ENCODE data around the gene XIAP.
"Not testable (repeated sequence)": the region's sequence is repeated elsewhere in the genome, so short reads cannot be mapped to it uniquely, and the experiment has no call there.

The XIAP gene

GRCh38 chrX:123859846-123860838 is at the start of gene XIAP:
XIAP (plus strand) TSS chrX:123860053; CDS start chrX:123885663, 25,610 bp downstream.
- peak; percentile 55 for DNase-seq

- DNase-seq, result no peak
Observed at GRCh38 chrX:123814343-123814742, 45.5 kb upstream of the XIAP start.

- not testable (repeated sequence) for DNase-seq
Observed at GRCh38 chrX:123814934-123815394, 44.9 kb upstream of the XIAP start.

- DNase-seq, result no peak
Observed at GRCh38 chrX:123817288-123817894, 42.5 kb upstream of the XIAP start.

- DNase-seq, result no peak
Observed at GRCh38 chrX:123818243-123818642, 41.6 kb upstream of the XIAP start.

- no peak for DNase-seq
Observed at GRCh38 chrX:123822965-123823364, 36.9 kb upstream of the XIAP start.

GRCh38 chrX:123830309-123830708 is 29.5 kb upstream of the XIAP start:
- DNase-seq, result no peak

GRCh38 chrX:123833387-123833786 is 26.5 kb upstream of the XIAP start:
- DNase-seq, result peak; percentile 61

GRCh38 chrX:123834116-123834515 is 25.7 kb upstream of the XIAP start:
- DNase-seq, result no peak

- DNase-seq, result peak; percentile 0
Observed at GRCh38 chrX:123835661-123836371, 24.0 kb upstream of the XIAP start.

GRCh38 chrX:123845129-123845528 is 14.7 kb upstream of the XIAP start:
- DNase-seq, result not testable (repeated sequence)

GRCh38 chrX:123846577-123847038 is 13.2 kb upstream of the XIAP start:
- no peak for DNase-seq

GRCh38 chrX:123847056-123847455 is 12.8 kb upstream of the XIAP start:
- DNase-seq, result no peak

GRCh38 chrX:123849096-123849495 is 10.8 kb upstream of the XIAP start:
- no peak for DNase-seq

GRCh38 chrX:123849906-123850305 is 9.9 kb upstream of the XIAP start:
- not testable (repeated sequence) for DNase-seq

GRCh38 chrX:123851079-123851478 is 8.8 kb upstream of the XIAP start:
- no peak for DNase-seq

GRCh38 chrX:123854329-123854728 is 5.5 kb upstream of the XIAP start:
- DNase-seq, result no peak

GRCh38 chrX:123859409-123859845 is 426 bp upstream of the XIAP start:
- DNase-seq, result peak; percentile 30

GRCh38 chrX:123860983-123861382 is 1.1 kb downstream of the XIAP start:
- no peak for DNase-seq

- DNase-seq, result no peak
Observed at GRCh38 chrX:123869488-123869887, 9.6 kb downstream of the XIAP start.

- no peak for DNase-seq
Observed at GRCh38 chrX:123871309-123871708, 11.5 kb downstream of the XIAP start.

GRCh38 chrX:123873956-123874355 is 14.1 kb downstream of the XIAP start:
- DNase-seq, result no peak

- DNase-seq, result no peak
Observed at GRCh38 chrX:123876177-123876576, 16.3 kb downstream of the XIAP start.

Data from CD4-positive, alpha-beta T cell treated with Interleukin-4 for 4 hours (primary cell).